CD1c-positive myeloid dendritic cell (primary cell): Measurements from ENCODE around the gene NDUFAB1.
"Not testable (repeated sequence)": the region's sequence is repeated elsewhere in the genome, so short reads cannot be mapped to it uniquely, and the experiment has no call there.

Experiments used
- DNase-seq: peaks from one replicate; pipeline ENCODE4 v3.0.0-alpha.2; 2016; ENCODE audit errors: extremely low spot score

NDUFAB1 gene

DNA sequence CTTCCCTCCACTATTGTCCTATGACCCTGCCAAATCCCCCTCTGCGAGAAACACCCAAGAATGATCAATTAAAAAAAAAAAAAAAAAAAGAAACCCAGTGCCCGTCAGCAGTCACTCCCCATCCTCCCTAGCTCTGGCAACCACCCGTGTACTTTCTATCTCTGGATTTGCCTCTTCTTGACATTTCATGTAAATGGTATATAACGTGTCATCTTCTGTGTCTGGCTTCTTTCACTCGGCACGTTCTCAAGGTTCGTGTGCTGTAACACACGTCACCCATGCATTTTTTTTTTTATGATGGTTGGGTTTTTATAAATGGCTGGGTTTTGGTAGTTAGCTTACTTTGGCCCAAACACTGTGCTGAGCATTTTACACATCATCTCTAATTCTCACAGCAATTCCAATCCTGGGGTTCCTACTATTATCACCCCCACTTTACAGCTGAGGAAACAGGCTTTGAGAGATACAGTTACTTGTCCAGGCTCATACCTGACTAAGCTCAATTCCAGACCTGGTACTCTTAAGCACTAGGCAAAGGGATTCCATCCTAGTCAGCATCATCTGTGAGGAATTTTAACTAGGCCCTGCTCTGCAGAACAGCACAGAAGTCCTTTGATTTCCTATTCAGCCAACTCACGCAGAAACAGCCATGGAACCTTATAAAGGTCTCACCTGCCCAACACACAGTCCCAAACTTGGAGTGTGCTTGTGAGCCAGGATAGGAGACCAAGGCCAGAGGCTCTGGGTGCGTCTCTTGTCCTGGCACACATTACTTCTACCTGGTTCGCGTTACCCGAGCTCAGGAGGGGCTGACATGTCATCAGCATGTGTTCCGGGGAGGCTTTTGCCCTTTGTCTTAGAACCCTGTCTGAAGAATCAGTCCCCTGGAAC lies 11.7 kb downstream of the NDUFAB1 start:
- no peak for DNase-seq

DNA sequence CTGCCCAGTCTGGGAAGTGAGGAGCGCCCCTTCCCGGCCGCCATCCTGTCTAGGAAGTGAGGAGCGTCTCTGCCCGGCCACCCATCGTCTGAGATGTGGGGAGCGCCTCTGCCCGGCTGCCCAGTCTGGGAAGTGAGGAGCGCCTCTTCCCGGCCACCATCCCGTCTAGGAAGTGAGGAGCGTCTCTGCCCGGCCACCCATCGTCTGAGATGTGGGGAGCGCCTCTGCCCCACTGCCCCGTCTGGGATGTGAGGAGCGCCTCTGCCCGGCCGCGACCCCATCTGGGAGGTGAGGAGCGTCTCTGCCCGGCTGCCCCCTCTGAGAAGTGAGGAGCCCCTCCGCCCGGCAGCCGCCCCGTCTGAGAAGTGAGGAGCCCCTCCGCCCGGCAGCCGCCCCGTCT lies 12.8 kb downstream of the NDUFAB1 start:
- DNase-seq: not testable (repeated sequence)

DNA sequence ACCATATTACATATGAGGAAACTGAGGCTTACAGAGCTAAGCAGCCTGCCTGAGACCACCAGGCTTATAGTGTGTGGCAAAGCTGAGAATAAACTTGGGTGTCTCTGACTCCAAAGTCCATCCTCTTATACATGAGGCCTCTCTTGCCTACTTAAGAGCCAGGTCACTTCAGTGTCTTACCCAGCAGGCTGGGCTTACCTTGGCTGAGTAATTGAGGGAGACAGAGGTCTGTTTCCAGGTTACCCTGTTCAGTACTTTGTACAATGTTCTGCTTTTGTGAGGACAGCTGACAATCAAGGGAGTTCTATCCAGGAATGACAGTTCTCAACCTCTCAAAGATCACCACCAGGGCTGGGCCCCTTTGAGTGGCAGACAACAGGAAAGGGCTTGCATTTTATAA lies 14.4 kb downstream of the NDUFAB1 start:
- no peak for DNase-seq

DNA sequence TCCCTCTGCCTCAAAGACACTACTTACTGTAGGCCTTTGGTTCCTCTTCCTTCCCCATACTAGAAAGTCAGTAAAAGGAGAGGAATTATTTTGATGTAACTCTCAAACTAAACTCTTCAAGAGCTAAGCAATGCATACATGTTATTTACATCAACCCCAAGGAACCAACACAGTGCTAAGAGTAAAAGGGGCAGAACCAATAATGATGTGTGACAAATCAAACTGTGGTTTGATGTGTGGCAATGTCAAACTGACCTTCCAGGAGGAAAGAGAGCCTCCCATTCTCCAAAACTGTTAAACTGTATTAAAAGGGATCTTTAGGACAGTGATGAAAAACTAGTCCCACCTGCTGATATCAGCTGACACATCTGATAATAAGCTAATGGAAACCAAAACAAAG lies 15.7 kb downstream of the NDUFAB1 start:
- DNase-seq: no peak

DNA sequence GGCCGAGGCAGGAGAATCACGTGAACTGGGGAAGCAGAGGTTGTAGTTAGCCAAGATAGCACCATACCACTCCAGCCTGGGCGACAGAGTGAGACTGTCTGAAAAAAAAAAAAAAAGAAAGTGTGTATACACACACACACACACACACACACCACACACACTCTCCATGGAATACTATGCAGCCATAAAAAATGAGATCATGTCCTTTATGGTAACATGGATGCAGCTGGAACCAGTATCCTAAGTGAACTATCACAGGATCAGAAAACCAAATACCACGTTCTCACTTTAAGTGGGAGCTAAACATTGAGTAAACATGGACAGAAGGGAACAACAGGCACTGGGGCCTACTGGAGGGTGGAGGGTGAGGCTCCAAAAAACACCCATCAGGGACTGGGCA lies 16.7 kb downstream of the NDUFAB1 start:
- DNase-seq: no peak

DNA sequence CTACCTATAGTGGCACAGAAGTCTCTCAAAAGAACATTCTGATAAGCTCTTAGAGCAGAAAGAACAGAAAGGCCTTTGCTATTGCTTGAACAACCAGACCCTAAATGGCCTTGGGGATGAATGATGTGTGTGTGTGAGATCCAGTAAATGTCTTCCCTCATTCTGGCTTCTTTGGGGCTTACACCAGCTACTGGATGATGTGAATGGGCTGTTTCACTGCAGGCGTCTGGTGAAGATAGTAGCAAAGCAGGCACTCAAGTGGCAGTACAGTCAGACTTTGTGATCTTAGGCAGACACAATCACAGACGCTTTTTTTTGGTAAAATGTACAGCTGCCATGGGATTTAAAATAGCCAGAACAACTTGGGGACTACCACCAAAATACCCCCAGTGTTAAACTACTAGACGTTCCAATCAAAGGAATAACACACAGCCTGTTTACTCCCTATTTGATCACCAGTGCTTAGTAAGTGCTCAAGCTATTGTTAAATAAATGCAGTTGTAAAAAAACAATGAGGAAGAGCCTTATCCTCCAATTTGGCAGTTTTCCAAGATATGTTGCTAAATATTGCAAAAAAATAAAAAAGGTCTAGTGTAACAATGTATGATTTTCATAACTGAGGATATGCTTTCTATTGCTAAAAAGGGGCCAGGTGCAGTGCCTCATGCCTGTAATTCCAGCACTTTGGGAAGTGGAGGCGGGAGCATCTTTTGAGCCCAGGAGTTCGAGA lies 17.9 kb downstream of the NDUFAB1 start:
- DNase-seq: peak; percentile 29

DNA sequence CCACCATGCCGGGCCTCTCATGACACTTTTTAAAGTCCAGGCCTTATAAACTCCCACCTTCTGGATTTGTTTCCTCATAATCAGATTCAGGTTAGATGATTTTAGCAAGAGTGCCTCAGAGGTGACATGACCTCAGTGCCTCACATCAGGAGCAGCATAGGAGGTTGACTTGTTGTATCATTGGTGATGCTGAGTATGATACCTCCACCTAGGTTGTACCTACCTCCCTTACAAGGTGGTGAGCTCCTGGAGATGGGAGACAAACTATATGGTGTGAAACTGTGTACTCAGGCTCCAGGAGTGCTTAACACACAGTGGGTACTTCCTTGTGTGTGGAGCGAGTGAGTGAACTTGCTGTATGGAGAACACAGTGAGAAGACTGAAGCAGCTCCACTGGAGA lies 18.6 kb downstream of the NDUFAB1 start:
- no peak for DNase-seq

DNA sequence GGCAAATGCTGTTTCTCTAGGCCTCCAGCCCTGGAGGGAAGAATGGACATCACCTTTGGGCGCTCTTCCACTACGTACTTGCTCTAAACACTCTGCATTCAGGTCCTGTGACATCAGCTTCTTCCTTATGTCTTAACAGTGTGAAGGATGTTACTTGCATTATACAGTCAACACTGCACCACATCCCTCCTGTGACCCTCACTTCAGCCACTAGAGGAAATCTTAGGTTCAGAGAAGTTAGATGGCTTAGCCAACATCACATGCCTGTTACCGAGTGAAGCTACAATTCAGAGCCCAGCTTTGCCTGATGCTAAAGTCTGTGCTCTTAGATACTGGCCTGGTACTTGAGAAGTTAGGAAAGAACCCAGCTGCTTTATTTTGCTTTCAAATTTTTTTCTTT lies 20.3 kb downstream of the NDUFAB1 start:
- no peak for DNase-seq

DNA sequence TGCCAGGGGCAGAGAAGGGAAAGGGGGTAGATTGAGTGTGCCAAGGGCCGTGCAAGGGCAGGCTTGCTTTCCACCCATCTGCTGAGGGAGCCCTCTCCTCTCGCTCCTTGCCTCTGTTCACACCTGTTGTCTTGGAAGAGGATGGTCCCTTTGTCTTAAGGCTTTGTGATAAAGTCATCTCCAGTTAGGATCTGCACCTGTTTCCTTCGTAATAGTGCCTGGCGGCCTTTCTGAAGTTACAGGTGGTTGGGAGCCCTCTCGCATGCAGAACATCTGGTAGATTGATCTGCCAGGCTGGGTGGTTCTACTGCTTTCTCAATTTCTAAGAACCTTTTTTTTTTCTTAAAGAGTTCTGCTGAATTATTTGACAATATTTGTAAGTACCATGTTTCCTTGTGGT lies 22.3 kb downstream of the NDUFAB1 start:
- no peak for DNase-seq

DNA sequence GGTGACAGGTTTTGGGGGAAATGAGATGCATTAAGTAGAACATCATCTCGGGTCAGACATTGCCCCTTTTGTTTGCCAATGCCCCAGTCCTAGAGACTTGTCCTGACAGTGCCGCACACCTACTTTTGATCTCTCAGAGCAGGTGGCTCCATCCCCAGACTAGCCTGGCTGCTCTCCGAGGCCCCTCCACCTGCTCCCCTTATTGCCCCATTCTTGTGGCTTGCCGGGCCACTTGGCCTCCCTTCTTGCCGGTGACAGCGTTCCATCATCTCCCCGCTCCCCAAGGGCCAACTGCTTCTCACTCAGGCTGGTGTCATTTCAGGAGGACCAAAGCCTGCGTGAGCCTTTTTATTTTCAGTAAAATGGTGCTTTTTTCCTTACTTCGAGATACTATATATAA lies 23.7 kb downstream of the NDUFAB1 start:
- DNase-seq: no peak

DNA sequence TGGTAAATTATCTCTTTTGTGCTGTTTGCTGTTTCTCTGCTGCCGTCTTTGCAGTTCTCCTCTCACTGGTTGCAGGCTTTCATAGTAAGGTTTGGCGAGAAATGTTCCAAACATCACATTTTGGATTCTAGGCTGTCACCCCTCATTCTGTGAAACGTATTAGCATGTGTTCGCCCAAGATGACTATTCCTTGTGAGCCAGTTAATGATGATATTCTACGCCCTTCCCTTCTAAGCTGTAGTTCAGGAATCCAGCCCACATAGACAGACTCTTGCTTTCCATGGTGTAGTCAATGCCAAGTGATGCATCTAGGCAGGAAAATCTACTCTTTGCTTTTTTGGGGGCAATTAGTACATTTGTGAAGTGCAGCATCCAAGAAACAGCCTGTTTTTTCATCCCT lies 24.2 kb downstream of the NDUFAB1 start:
- DNase-seq: no peak

DNA sequence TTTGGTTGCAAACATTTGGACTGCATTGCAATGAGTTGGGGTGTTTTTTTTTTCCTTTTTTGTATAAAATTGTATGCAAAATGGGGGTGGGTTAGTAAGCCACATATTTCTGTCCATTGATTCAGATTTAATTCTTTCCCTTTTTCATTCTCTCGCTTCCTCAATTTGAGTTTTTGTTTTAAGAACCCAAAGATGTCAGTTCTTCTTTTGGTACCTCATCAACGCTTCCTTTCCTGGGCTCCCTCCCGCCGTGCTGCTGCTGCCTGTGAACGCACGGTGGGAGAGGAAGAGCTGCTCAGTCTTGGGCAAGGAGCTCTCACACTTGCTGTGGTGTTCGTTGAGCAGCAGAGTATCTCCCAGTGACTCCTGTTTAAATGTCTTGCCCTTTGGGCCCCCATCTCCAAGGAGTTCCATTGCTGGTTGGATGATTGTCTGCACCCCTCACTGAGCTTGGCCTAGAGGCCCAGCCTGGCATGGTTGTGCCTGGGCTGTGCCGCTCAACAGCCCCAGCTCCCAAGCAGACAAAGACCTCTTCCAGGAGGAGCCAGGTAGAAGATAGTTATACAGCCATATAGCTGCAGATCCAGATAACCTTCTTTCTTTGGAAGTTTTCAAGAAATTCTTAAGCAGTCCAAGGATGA lies 25.0 kb downstream of the NDUFAB1 start:
- DNase-seq: peak; percentile 57

DNA sequence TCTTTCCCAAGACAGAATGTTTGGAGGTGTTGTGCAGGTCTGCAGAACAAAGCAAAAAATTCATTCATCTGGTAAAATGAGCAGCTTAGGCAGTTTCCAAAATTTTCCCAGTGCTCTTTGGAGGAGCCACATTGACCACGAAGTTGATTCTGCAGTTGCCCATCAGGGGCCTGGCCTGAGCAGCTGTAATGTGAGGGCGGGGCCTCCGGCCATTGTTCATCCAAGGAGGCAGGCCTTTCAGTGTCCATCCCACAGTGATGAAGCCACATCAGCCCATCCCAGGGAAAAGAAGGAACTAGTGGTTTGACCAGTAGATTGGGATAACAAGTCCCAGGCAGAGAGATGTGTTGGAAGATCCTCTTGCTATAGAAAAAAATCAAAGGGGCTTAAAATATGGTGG lies 28.5 kb downstream of the NDUFAB1 start:
- DNase-seq: no peak

DNA sequence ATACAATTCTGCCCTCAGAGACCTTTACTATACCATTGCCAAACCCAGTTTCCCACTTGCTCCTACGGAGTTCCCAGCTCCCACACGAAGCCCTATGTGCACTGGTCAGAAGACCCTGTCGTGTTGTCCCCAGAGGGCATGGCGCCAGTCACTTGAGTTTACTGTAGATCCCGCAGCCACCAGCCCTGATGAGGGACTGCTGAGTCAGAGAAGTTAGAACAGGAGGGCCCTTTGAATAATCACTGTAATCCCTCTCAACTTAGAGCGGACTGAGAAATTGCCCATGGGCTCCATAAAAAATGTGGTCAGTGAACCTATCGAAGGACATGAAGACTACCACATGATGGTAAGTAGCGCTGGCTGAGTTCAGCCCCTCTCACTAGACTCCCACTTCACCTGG lies 29.4 kb downstream of the NDUFAB1 start:
- DNase-seq: no peak

DNA sequence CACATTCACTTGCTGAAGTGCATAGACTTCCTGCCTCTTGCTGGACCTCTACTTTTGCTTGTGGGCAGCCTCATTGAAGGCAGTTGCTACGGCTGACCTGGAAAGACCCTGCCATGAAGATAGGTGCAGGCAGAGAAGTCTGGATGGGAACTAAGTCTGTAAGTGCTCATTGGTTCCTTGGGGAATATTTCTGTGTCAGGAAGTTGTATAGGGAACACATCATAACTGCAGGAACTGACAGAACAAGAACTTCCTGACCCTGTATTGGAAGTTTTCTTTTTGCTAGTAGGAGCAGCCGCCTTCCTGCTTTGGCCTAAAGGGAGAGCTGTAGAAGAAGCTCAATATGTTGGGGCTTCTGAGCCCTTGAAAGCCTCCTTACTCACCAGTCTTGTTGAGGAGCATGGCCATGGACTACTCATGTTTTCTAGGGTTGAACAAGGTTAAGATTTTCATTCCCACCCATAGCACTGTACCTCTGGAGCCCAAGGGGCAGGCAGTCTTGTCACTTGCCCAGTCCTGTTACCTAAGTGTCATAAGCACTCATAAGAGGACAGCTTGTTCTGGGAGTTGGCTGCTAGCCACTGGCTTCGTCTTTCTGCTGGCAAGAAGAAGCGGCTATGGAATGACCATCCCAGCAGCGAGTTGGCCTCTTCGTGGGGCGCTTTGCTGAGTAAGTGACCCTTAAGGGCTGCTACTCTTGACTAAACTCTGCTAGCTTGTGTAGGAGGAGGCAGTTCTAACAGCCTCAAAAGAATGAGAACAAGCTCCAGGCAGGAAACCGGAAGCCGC lies 31.3 kb downstream of the NDUFAB1 start:
- no peak for DNase-seq

DNA sequence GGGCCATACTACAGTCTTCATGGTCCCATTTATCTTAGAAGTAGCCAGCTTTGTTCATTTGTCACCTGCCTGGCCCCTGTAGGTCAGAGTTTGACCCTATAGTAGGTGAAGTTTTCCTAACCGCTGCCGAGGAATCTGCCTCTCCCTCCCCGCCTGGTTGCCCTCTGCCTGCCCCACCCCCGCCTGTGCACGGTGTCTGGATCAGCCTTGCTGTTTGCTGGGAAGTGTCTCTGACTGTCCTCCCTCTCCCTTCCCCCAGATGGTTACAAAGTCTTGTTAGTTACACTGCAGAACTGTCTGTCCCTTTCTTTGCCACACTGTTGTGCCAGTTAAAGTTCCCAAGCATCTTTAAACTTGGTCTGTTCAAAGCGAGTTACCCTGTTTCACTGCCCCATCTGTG lies 32.9 kb downstream of the NDUFAB1 start:
- no peak for DNase-seq

DNA sequence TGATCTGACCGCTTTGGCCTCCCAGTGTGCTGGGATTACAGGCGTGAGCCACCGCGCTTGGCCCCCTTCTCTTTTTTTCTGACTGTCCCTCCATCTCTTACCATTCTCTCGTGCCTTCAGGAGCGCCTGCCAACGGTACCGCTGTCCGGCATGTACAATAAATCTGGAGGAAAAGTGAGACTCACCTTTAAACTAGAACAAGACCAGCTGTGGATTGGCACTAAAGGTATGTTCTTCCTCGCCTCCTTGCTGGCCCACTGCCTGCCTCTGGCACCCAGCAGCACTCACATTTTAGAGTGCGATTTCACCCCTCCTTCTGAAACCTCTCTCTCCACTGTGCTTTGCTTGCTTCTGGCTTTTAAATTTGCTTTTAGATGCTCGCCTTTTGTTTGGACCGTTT lies 33.6 kb downstream of the NDUFAB1 start:
- no peak for DNase-seq

DNA sequence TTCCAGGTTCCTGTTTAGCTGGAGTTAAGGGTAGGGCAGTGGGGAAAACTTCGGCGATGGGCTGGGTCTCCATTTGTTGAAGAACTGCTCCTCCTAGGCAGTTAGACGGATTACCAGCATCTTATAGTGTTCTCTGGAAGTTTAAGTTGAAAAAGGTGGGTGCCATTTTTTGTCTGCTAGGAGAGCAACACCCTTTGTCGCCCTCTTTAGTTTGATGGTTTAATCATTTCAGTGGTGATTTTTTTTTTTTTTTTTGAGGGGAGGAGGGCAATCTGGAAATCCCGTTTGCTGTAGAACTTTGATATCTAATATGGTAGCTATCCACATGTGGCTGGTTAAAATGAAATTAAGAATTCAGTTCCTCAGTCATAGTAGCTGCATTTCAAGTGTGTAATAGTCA lies 34.5 kb downstream of the NDUFAB1 start:
- DNase-seq: no peak

DNA sequence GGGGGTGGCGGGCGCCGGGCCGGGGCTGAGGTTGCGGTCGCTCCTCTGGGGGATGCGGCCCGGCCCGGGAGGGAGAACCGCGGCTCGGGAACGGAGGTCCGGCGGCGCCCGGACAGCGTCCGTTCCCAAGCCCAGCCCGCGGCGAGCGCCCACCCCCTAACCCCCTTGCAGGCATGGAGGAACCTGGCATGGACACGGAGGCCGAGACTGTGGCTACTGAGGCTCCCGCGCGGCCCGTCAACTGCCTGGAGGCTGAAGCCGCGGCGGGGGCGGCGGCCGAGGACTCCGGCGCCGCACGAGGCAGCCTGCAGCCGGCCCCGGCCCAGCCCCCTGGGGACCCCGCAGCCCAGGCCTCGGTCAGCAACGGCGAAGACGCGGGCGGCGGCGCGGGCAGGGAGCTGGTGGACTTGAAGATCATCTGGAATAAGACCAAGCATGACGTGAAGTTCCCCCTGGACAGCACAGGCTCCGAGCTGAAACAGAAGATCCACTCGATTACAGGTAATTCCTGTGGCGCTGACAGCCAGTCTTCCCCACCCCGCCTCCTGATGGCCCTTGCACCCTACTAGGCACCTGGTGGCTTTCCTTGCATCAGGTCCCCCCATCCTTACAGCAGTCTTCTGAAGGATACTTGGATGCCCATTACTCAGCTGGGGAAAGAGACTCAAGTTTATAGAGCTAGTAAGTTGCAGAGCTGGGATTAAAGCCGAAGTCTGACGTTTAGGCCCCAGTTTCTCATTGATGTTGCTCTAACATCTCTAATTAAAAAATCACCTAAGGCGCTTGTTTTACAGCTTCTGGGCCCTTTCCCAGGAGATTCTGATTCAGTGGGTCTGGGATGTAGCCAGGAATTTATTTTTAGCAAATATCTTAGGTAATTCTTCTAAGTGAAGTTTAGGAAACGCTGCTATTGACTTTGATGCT lies 38.1 kb downstream of the NDUFAB1 start:
- DNase-seq: no peak

DNA sequence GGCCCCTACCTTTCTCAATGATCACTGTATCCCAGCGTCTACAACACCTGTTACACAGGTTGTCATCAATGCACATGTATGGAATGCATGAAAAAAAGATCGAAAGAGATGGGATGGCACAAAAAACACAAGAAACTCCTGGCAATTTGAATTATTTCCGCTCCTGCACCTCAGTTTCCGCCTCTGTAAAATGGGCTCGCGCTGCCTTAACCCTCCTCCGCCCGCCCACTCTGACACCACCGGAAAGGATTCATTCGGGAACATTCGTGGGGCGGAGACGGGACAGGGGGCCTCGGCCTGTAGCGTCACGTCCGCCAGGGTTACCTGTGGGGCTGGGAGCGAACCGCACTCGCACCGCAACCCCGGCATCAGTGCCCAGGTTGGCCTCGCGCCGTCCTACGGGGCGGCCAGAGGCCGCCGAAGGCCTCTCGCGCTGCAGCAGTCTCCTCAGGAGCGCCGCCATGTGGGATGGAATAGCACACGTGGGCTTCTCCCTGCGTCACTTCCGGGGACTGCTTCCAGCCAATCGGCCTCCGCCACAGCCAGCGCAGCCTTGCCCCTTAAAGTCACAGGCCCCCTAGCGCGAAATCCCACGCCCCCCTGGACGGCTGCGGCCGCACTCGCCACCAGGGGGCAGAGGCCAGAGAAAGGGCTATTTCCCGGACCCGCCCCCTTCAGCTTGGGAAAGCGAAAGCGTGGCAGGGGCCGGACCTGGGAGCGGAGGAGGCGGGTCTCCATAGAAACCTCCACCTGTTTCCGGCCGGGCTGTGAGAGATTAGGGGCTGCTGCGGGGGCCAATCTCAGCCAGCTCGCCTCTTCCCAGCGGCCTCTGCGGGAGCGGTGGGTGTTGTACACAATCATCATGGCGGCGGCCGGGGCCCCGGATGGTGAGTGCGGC lies 39.0 kb downstream of the NDUFAB1 start, which contains the start of the genes EARS2 and UBFD1:
Gene EARS2, minus strand, starts transcription at position 470 of the 898 bp plus-strand sequence. Its CDS starts 7 bp downstream, at position 463.
Gene UBFD1, plus strand, starts transcription at position 847 of the 898 bp plus-strand sequence. Its CDS starts 16 bp downstream, at position 863.
- peak; percentile 98 for DNase-seq
